IMR-90 (cell line): ENCODE results near the gene MS4A12. TPM values are rescaled to one million over a fixed set of nuclear protein-coding genes. Genes with fewer than 3 reads are reported as not detected.

ENCODE experiments used
- ATAC-seq: fragments of 200-7000 bp; cut with Tn5 transposase; 2 replicates; pipeline ENCODE4 v1.9.1; 2020; ENCODE audit warnings: low read depth, mild to moderate bottlenecking, moderate library complexity
- BruUV-seq: library from RNA; stranded (reverse); fragments of 400-500 nt; replicated peaks from 2 replicates; lab custom pipeline; 2021; lab: Mats Ljungman, UMichigan
- CTCF ChIA-PET: fragments of 300-600 bp; formaldehyde crosslinking; extraction: SDS; loops from one replicate; lab custom pipeline; 2021; ENCODE audit warnings: antibody characterized with exemption; lab: Yijun Ruan, JAX
- POLR2A ChIA-PET: fragments of 300-600 bp; sonication (Branson Sonifier 250); formaldehyde crosslinking; loops from one replicate; lab custom pipeline; 2022; ENCODE audit warnings: antibody characterized with exemption; ENCODE audit not compliant: unreplicated experiment; lab: Charles Lee
- DNase-seq: peaks from one replicate; pipeline ENCODE4 v3.0.0; 2013
- H2AFZ ChIP-seq: replicated peaks from 2 replicates; pipeline ENCODE3; 2013; ENCODE audit warnings: low read length, mild to moderate bottlenecking; ENCODE audit not compliant: poor library complexity
- H2AK5ac ChIP-seq: 2 replicates; pipeline ENCODE4 v1.6.1; 2013; ENCODE audit warnings: low read depth, low read length, inconsistent platforms
- H2AK9ac ChIP-seq: replicated peaks from 2 replicates; pipeline ENCODE3; 2013; ENCODE audit warnings: mild to moderate bottlenecking, low read depth, low read length, moderate library complexity; ENCODE audit not compliant: poor library complexity
- H2BK120ac ChIP-seq: 2 replicates; pipeline ENCODE4 v1.6.1; 2013; ENCODE audit warnings: low read depth, low read length, inconsistent platforms
- H2BK15ac ChIP-seq: 3 replicates; pipeline ENCODE4 v1.6.1; 2013; ENCODE audit warnings: low read depth, low read length, inconsistent platforms
- H2BK20ac ChIP-seq: 2 replicates; pipeline ENCODE4 v1.6.1; 2013; ENCODE audit warnings: low read depth, mild to moderate bottlenecking, inconsistent platforms, low read length, moderate library complexity
- H2BK5ac ChIP-seq: 2 replicates; pipeline ENCODE4 v1.6.1; 2013; ENCODE audit warnings: mild to moderate bottlenecking, low read depth, low read length, inconsistent platforms; ENCODE audit not compliant: poor library complexity, severe bottlenecking
- H3K14ac ChIP-seq: replicated peaks from 2 replicates; pipeline ENCODE4 v1.6.1; 2013; ENCODE audit warnings: low read depth, low read length, inconsistent platforms
- H3K18ac ChIP-seq: 2 replicates; pipeline ENCODE4 v1.6.1; 2013; ENCODE audit warnings: low read depth, low read length, control low read depth
- H3K23ac ChIP-seq: 2 replicates; pipeline ENCODE4 v1.6.1; 2013; ENCODE audit warnings: low read depth, low read length, inconsistent platforms
- H3K27ac ChIP-seq: 2 replicates; pipeline ENCODE4 v1.5.1; 2013; ENCODE audit warnings: mild to moderate bottlenecking, control low read depth, low read length; ENCODE audit not compliant: insufficient read depth
- H3K27me3 ChIP-seq: 2 replicates; pipeline ENCODE4 v1.6.1; 2013; ENCODE audit warnings: low read length; ENCODE audit not compliant: control insufficient read depth, insufficient read depth
- H3K36me3 ChIP-seq: 2 replicates; pipeline ENCODE4 v1.6.1; 2013; ENCODE audit warnings: low read length, mixed read lengths; ENCODE audit not compliant: control insufficient read depth, insufficient read depth
- H3K4ac ChIP-seq: 2 replicates; pipeline ENCODE4 v1.6.1; 2013; ENCODE audit warnings: low read depth, low read length, inconsistent platforms
- H3K4me1 ChIP-seq: 2 replicates; pipeline ENCODE4 v1.6.1; 2013; ENCODE audit warnings: low read length, mixed read lengths; ENCODE audit not compliant: control insufficient read depth, insufficient read depth
- H3K4me2 ChIP-seq: 2 replicates; pipeline ENCODE4 v1.6.1; 2013; ENCODE audit warnings: low read depth, mild to moderate bottlenecking, control low read depth, low read length, moderate library complexity
- H3K4me3 ChIP-seq: 2 replicates; pipeline ENCODE4 v1.5.1; 2013; ENCODE audit warnings: low read depth, mild to moderate bottlenecking, control low read depth, low read length, moderate library complexity; ENCODE audit not compliant: insufficient read depth
- H3K56ac ChIP-seq: 2 replicates; pipeline ENCODE4 v1.6.1; 2013; ENCODE audit warnings: low read length, inconsistent platforms; ENCODE audit not compliant: insufficient read depth; ENCODE audit errors: extremely low read depth
- H3K79me1 ChIP-seq, 2 experiments: 2 replicates each; pipeline ENCODE4 v1.6.1; 2013; ENCODE audit warnings: low read length in 2 of 2, inconsistent platforms in 1 of 2, low read depth in 1 of 2
- H3K9ac ChIP-seq: 2 replicates; pipeline ENCODE4 v1.6.1; 2013; ENCODE audit warnings: low read depth, low read length, control low read depth
- H3K9me1 ChIP-seq: 2 replicates; pipeline ENCODE4 v1.6.1; 2013; ENCODE audit warnings: low read length, inconsistent platforms; ENCODE audit not compliant: insufficient read depth
- H3K9me3 ChIP-seq: 2 replicates; pipeline ENCODE4 v1.6.1; 2013; ENCODE audit warnings: low read length; ENCODE audit not compliant: control insufficient read depth, insufficient read depth
- H4K20me1 ChIP-seq: 2 replicates; pipeline ENCODE4 v1.6.1; 2013; ENCODE audit warnings: low read length, inconsistent platforms; ENCODE audit not compliant: insufficient read depth
- H4K5ac ChIP-seq: 2 replicates; pipeline ENCODE4 v1.6.1; 2013; ENCODE audit warnings: mild to moderate bottlenecking, low read depth, low read length, control low read depth
- H4K8ac ChIP-seq, 2 experiments: 2 replicates each; pipeline ENCODE4 v1.6.1; 2013; ENCODE audit warnings: low read depth in 2 of 2, low read length in 2 of 2, control low read depth in 1 of 2, inconsistent platforms in 1 of 2
- H4K91ac ChIP-seq: 2 replicates; pipeline ENCODE4 v1.6.1; 2013; ENCODE audit warnings: low read depth, low read length, inconsistent platforms; ENCODE audit not compliant: insufficient read depth
- BHLHE40 ChIP-seq: fragments of 150-350 bp; IDR thresholded peaks from 2 replicates; pipeline ENCODE4 v1.6.1; 2016; ENCODE audit warnings: mild to moderate bottlenecking, low read depth, low read length
- CEBPB ChIP-seq: IDR thresholded peaks from 2 replicates; pipeline ENCODE4 v1.6.1; 2012; ENCODE audit warnings: low read depth, low read length, improper control_type of control experiment
- CHD1 ChIP-seq: IDR thresholded peaks from 2 replicates; pipeline ENCODE4 v1.6.1; 2012; ENCODE audit warnings: low read depth, low read length, improper control_type of control experiment
- FOS ChIP-seq: fragments of 150-350 bp; IDR thresholded peaks from 2 replicates; pipeline ENCODE4 v1.6.1; 2016; ENCODE audit warnings: low read depth, low read length
- MAFK ChIP-seq: IDR thresholded peaks from 2 replicates; pipeline ENCODE4 v1.6.1; 2012; ENCODE audit warnings: low read depth, low read length, improper control_type of control experiment
- MAZ ChIP-seq: IDR thresholded peaks from 2 replicates; pipeline ENCODE4 v1.6.1; 2012; ENCODE audit warnings: low read depth, mild to moderate bottlenecking, low read length, improper control_type of control experiment, moderate library complexity, borderline replicate concordance
- MXI1 ChIP-seq: IDR thresholded peaks from 2 replicates; pipeline ENCODE4 v1.6.1; 2012; ENCODE audit warnings: low read depth, mild to moderate bottlenecking, low read length, moderate library complexity, borderline replicate concordance
- NFE2L2 ChIP-seq: fragments of 150-350 bp; IDR thresholded peaks from 2 replicates; pipeline ENCODE4 v1.6.1; 2016; ENCODE audit warnings: low read depth, mild to moderate bottlenecking, low read length
- POLR2A ChIP-seq: IDR thresholded peaks from 2 replicates; pipeline ENCODE4 v1.6.1; 2012; ENCODE audit warnings: mild to moderate bottlenecking, low read depth, low read length
- RAD21 ChIP-seq: IDR thresholded peaks from 2 replicates; pipeline ENCODE4 v1.6.1; 2012; ENCODE audit warnings: low read length, improper control_type of control experiment
- RCOR1 ChIP-seq: IDR thresholded peaks from 2 replicates; pipeline ENCODE4 v1.6.1; 2012; ENCODE audit warnings: mild to moderate bottlenecking, low read length, improper control_type of control experiment; ENCODE audit not compliant: insufficient replicate concordance
- RFX5 ChIP-seq: IDR thresholded peaks from 2 replicates; pipeline ENCODE4 v1.8.0; 2012; ENCODE audit warnings: low read depth, mild to moderate bottlenecking, low read length, moderate library complexity
- SMC3 ChIP-seq: fragments of 150-350 bp; IDR thresholded peaks from 2 replicates; pipeline ENCODE4 v1.6.1; 2016; ENCODE audit warnings: low read depth, mild to moderate bottlenecking, antibody characterized with exemption, low read length, moderate library complexity
- WGBS, 2 experiments: methylation state at CpG; one replicate each; pipeline versions ENCODE4 v1.1.5 to v1.1.7; 2013; ENCODE audit warnings: missing lambda C conversion rate in 2 of 2; ENCODE audit not compliant: insufficient read length in 1 of 2; ENCODE audit errors: extremely low coverage in 2 of 2; 5-methylcytosine and 5-hydroxymethylcytosine counted together
- dilution Hi-C: fragments of 300-500 bp; cut with HindIII; formaldehyde crosslinking; loops from one replicate; pipeline ENCODE4 v1.14.3; 2018; ENCODE audit warnings: low sequenced_read_pairs; ENCODE audit not compliant: unreplicated experiment
- in situ Hi-C: fragments of 300-500 bp; cut with MboI; formaldehyde crosslinking; loops from 3 replicates; pipeline ENCODE4 v1.14.3; 2019; ENCODE audit warnings: low sequenced_read_pairs, inconsistent platforms, mixed read lengths
- intact Hi-C: fragments of 100-400 bp; cut with micrococcal nuclease; formaldehyde crosslinking; loops from 2 replicates; pipeline ENCODE4 v1.10.0; 2022
- polyA plus RNA-seq, 3 experiments: library from polyadenylated mRNA; depleted of rRNA; stranded (reverse); fragments of >200 nt; gene quantifications; 2 replicates each; pipeline ENCODE4 v1.2.3, GENCODE V29; 2012; ENCODE audit warnings: low replicate concordance in 1 of 3
- total RNA-seq: library from RNA; depleted of rRNA; stranded (reverse); fragments of >200 nt; gene quantifications from 2 replicates; pipeline ENCODE4 v1.2.3, GENCODE V29; 2012
- TF ChIP-seq, protein P1 (sequence below): conservative IDR thresholded peaks from 2 replicates; pipeline ENCODE4 v1.5.1; 2012; ENCODE audit warnings: mild to moderate bottlenecking, low read depth, low read length, improper control_type of control experiment
- TF ChIP-seq, protein P2 (sequence below): fragments of 150-350 bp; IDR thresholded peaks from 2 replicates; pipeline ENCODE4 v1.6.1; 2017; ENCODE audit warnings: mild to moderate bottlenecking, antibody characterized with exemption, low read length, low read depth
- TF ChIP-seq, protein P3 (sequence below): fragments of 150-350 bp; IDR thresholded peaks from 2 replicates; pipeline ENCODE4 v1.6.1; 2016; ENCODE audit warnings: low read depth, mild to moderate bottlenecking, low read length, moderate library complexity, borderline replicate concordance

The MS4A12 gene
- total and polyA plus RNA-seq, 2 of the 4 experiments (the other 2 are of a cell fraction) = not detected

- ATAC-seq = no peak
- H2AFZ ChIP-seq = no peak overlapping the region
- no peak overlapping the region for H2BK5ac ChIP-seq
- no peak overlapping the region for H2BK15ac ChIP-seq
- in situ Hi-C loops = no loop called here
- WGBS, 2 experiments = no CpG with 5 or more reads among the region's 3 CpGs
- H4K5ac ChIP-seq = no peak overlapping the region
- no peak overlapping the region for H3K56ac ChIP-seq
- no TSS peak for BruUV-seq
- TF ChIP-seq RCOR1 (no peak), POLR2A (no peak), CEBPB (no peak), SMC3 (no peak), FOS (no peak), MAZ (no peak), RFX5 (no peak), BHLHE40 (no peak), NFE2L2 (no peak), MXI1 (no peak), RAD21 (no peak), MAFK (no peak), CHD1 (no peak)
- TF ChIP-seq, protein P1, sequence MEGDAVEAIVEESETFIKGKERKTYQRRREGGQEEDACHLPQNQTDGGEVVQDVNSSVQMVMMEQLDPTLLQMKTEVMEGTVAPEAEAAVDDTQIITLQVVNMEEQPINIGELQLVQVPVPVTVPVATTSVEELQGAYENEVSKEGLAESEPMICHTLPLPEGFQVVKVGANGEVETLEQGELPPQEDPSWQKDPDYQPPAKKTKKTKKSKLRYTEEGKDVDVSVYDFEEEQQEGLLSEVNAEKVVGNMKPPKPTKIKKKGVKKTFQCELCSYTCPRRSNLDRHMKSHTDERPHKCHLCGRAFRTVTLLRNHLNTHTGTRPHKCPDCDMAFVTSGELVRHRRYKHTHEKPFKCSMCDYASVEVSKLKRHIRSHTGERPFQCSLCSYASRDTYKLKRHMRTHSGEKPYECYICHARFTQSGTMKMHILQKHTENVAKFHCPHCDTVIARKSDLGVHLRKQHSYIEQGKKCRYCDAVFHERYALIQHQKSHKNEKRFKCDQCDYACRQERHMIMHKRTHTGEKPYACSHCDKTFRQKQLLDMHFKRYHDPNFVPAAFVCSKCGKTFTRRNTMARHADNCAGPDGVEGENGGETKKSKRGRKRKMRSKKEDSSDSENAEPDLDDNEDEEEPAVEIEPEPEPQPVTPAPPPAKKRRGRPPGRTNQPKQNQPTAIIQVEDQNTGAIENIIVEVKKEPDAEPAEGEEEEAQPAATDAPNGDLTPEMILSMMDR = no peak
- TF ChIP-seq, protein P2, sequence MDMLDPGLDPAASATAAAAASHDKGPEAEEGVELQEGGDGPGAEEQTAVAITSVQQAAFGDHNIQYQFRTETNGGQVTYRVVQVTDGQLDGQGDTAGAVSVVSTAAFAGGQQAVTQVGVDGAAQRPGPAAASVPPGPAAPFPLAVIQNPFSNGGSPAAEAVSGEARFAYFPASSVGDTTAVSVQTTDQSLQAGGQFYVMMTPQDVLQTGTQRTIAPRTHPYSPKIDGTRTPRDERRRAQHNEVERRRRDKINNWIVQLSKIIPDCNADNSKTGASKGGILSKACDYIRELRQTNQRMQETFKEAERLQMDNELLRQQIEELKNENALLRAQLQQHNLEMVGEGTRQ = no peak
- TF ChIP-seq, protein P3, sequence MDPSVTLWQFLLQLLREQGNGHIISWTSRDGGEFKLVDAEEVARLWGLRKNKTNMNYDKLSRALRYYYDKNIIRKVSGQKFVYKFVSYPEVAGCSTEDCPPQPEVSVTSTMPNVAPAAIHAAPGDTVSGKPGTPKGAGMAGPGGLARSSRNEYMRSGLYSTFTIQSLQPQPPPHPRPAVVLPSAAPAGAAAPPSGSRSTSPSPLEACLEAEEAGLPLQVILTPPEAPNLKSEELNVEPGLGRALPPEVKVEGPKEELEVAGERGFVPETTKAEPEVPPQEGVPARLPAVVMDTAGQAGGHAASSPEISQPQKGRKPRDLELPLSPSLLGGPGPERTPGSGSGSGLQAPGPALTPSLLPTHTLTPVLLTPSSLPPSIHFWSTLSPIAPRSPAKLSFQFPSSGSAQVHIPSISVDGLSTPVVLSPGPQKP = no peak
- no peak overlapping the region for H3K9ac ChIP-seq
- CTCF ChIA-PET = no interaction called here
- H3K4ac ChIP-seq = no peak overlapping the region
- H2AK5ac ChIP-seq = no peak overlapping the region
- no peak overlapping the region for H3K27ac ChIP-seq
- no peak overlapping the region for H3K14ac ChIP-seq
- peaks cover 6% of the 10 kb centered on the region; the same call in 1 of the 2 replicates for H3K9me3 ChIP-seq
- DNase-seq = no peak
- H3K4me2 ChIP-seq = no peak overlapping the region
- H3K4me3 ChIP-seq = no peak overlapping the region
- no peak overlapping the region for H3K18ac ChIP-seq
- H2AK9ac ChIP-seq = no peak overlapping the region
- H4K91ac ChIP-seq = no peak overlapping the region
- H3K36me3 ChIP-seq = no peaks in the 10 kb centered on the region
- no peak overlapping the region for H2BK20ac ChIP-seq
- no peak overlapping the region for H2BK120ac ChIP-seq
- H3K79me1 ChIP-seq = no peaks in the 10 kb centered on the region
- H4K20me1 ChIP-seq = no peaks in the 10 kb centered on the region
- no peaks in the 10 kb centered on the region for H3K9me1 ChIP-seq
- H3K23ac ChIP-seq = no peak overlapping the region
- POLR2A ChIA-PET = no interaction called here
- H3K27me3 ChIP-seq = no peaks in the 10 kb centered on the region
- H4K8ac ChIP-seq = no peak overlapping the region
- intact Hi-C loops = no loop called here
- no peaks in the 10 kb centered on the region for H3K4me1 ChIP-seq
- dilution Hi-C loops = no loop called here
These were observed 7.8 kb downstream of the MS4A12 start for GRCh38 chr11:60500276-60500910.
